Breast epithelium (tissue), 3 donors: ENCODE measurements around the gene TBC1D2.

Experiments
- POLR2A ChIP-seq: fragments of 450-650 bp; IDR thresholded peaks from one replicate; pipeline ENCODE4 v1.6.1; 2016; ENCODE audit warnings: antibody characterized with exemption, mild to moderate bottlenecking, moderate library complexity
- POLR2AphosphoS5 ChIP-seq, 3 donors: sonication (generic); formaldehyde crosslinking; IDR thresholded peaks; one replicate each; pipeline ENCODE4 v1.6.1; 2017; ENCODE audit warnings: antibody characterized with exemption in 3 of 3

GRCh38 chr9:98181746-98182068 lies 73.7 kb downstream of the TBC1D2 start:
- TF ChIP-seq POLR2A (no peak), POLR2AphosphoS5 (IDR thresholded peaks at IDR 0.05) (no peak)
